OCI-LY1 (cell line): ENCODE data around the gene KANSL1.
A peak's percentile ranks its signal among the peaks of the same experiment; 100 is the strongest.
"Not testable (repeated sequence)": the region's sequence is repeated elsewhere in the genome, so short reads cannot be mapped to it uniquely, and the experiment has no call there.

Experiments
- H2AFZ ChIP-seq: fragments of 200-600 bp; sonication (generic), shearing (Covaris generic); 2 replicates; pipeline ENCODE4 v1.6.0; 2014; ENCODE audit warnings: antibody characterized with exemption, mild to moderate bottlenecking, low read length
- H3F3A ChIP-seq: fragments of 200-600 bp; sonication (generic), shearing (Covaris generic); 2 replicates; pipeline ENCODE4 v1.6.0; 2014; ENCODE audit warnings: mild to moderate bottlenecking, antibody characterized with exemption, low read length, moderate library complexity; ENCODE audit not compliant: insufficient read depth
- H3K27ac ChIP-seq: fragments of 200-600 bp; sonication (generic); 2 replicates; pipeline ENCODE4 v1.5.1; 2014; ENCODE audit warnings: low read length, mixed run types, mild to moderate bottlenecking, low read depth; ENCODE audit not compliant: poor library complexity, severe bottlenecking
- H3K27me3 ChIP-seq: fragments of 200-600 bp; sonication (generic); 2 replicates; pipeline ENCODE4 v1.6.0; 2014; ENCODE audit warnings: antibody characterized with exemption, mild to moderate bottlenecking, low read length, moderate library complexity; ENCODE audit not compliant: insufficient read depth
- H3K36me3 ChIP-seq: fragments of 200-600 bp; sonication (generic); 2 replicates; pipeline ENCODE4 v1.6.1; 2014; ENCODE audit warnings: mild to moderate bottlenecking, antibody characterized with exemption, low read length, moderate library complexity, mixed read lengths; ENCODE audit not compliant: insufficient read depth
- H3K4me1 ChIP-seq: fragments of 200-600 bp; sonication (generic); 2 replicates; pipeline ENCODE4 v1.5.1; 2014; ENCODE audit warnings: mild to moderate bottlenecking, low read length, moderate library complexity; ENCODE audit not compliant: insufficient read depth, severe bottlenecking
- H3K4me2 ChIP-seq: fragments of 200-600 bp; sonication (generic), shearing (Covaris generic); 2 replicates; pipeline ENCODE4 v1.6.1; 2014; ENCODE audit warnings: low read length
- H3K4me3 ChIP-seq: fragments of 200-600 bp; sonication (generic); 2 replicates; pipeline ENCODE4 v1.5.1; 2014; ENCODE audit warnings: low read length, low read depth, mild to moderate bottlenecking, mixed read lengths; ENCODE audit not compliant: poor library complexity, severe bottlenecking
- H3K79me2 ChIP-seq: fragments of 200-600 bp; shearing (Covaris generic); 2 replicates; pipeline ENCODE4 v1.6.1; 2016; ENCODE audit warnings: mixed run types, low read length, mixed read lengths; ENCODE audit not compliant: insufficient read depth
- H3K9ac ChIP-seq: fragments of 200-600 bp; sonication (generic), shearing (Covaris generic); 2 replicates; pipeline ENCODE4 v1.6.1; 2014; ENCODE audit warnings: mild to moderate bottlenecking, low read length, mixed read lengths
- H3K9me2 ChIP-seq: fragments of 200-600 bp; sonication (generic), shearing (Covaris generic); 2 replicates; pipeline ENCODE4 v1.6.1; 2014; ENCODE audit warnings: low read depth, mild to moderate bottlenecking, low read length, mixed read lengths
- H3K9me3 ChIP-seq: fragments of 200-600 bp; shearing (Covaris generic); 2 replicates; pipeline ENCODE4 v1.6.1; 2014; ENCODE audit warnings: low read length, mixed read lengths
- H4K20me1 ChIP-seq: fragments of 200-600 bp; sonication (generic), shearing (Covaris generic); 2 replicates; pipeline ENCODE4 v1.6.0; 2016; ENCODE audit warnings: mild to moderate bottlenecking, low read length; ENCODE audit not compliant: insufficient read depth
- CTCF ChIP-seq: fragments of 200-600 bp; sonication (generic), shearing (Covaris generic); IDR thresholded peaks from 2 replicates; pipeline ENCODE4 v1.5.1; 2017; ENCODE audit warnings: mild to moderate bottlenecking, antibody characterized with exemption, low read length, moderate library complexity, mixed read lengths
- EZH2 ChIP-seq: fragments of 200-600 bp; sonication (generic), shearing (Covaris generic); IDR thresholded peaks from 2 replicates; pipeline ENCODE4 v1.8.0; 2017; ENCODE audit warnings: borderline replicate concordance, mixed run types, mild to moderate bottlenecking, antibody characterized with exemption, low read length, moderate library complexity, mixed read lengths

Gene KANSL1

GRCh38 chr17:46186827-46187235 lies 6.4 kb downstream of the KANSL1 start:
- not testable (repeated sequence) for H3K27me3 ChIP-seq, H3K9me2 ChIP-seq, H3K9me3 ChIP-seq, H3K36me3 ChIP-seq, H3K4me3 ChIP-seq, H3K9ac ChIP-seq, H3F3A ChIP-seq, H2AFZ ChIP-seq, H3K27ac ChIP-seq, H4K20me1 ChIP-seq
- peaks cover 100% of the 10 kb centered on the region for H3K79me2 ChIP-seq
- H3K4me2 ChIP-seq, result peak overlapping the region; percentile 17
- peaks cover 84% of the 10 kb centered on the region for H3K4me1 ChIP-seq
- peak; percentile 50 for TF ChIP-seq CTCF

GRCh38 chr17:46184696-46185095 lies 8.5 kb downstream of the KANSL1 start:
- Histone ChIP-seq H3K27ac (peak overlapping the region; percentile 18), H3K27me3 (no peaks in the 10 kb centered on the region), H3K36me3 (no peaks in the 10 kb centered on the region; the same call in 1 of the 2 replicates), H3K4me1 (peaks cover 67% of the 10 kb centered on the region), H2AFZ (no peak overlapping the region), H3K9me2 (no peaks in the 10 kb centered on the region), H4K20me1 (peaks cover 8% of the 10 kb centered on the region; the same call in 1 of the 2 replicates), H3K9me3 (no peaks in the 10 kb centered on the region), H3F3A (0 out of 2 replicates have a peak, but pooled peaks cover 4% of the 10 kb centered on the region), H3K4me3 (no peak overlapping the region), H3K4me2 (peak overlapping the region; percentile 21; the same call in 1 of the 2 replicates), H3K9ac (no peak overlapping the region), H3K79me2 (peaks cover 99% of the 10 kb centered on the region)
- no peak for TF ChIP-seq CTCF
- TF ChIP-seq EZH2, result no peak

- H3K36me3 ChIP-seq, H3K4me2 ChIP-seq, H2AFZ ChIP-seq, H3K9me2 ChIP-seq, H4K20me1 ChIP-seq, H3K9me3 ChIP-seq, H3K4me3 ChIP-seq, H3K27me3 ChIP-seq, H3K27ac ChIP-seq, H3K9ac ChIP-seq, H3F3A ChIP-seq: not testable (repeated sequence)
- peaks cover 65% of the 10 kb centered on the region for H3K4me1 ChIP-seq
- H3K79me2 ChIP-seq, result peaks cover 99% of the 10 kb centered on the region
These were observed 9.8 kb downstream of the KANSL1 start for GRCh38 chr17:46183383-46183782.

GRCh38 chr17:46182961-46183360 lies 10.3 kb downstream of the KANSL1 start:
- Histone ChIP-seq H3K79me2 (peaks cover 99% of the 10 kb centered on the region), H3K4me2 (no peak overlapping the region), H3K4me3 (no peak overlapping the region), H3F3A (0 out of 2 replicates have a peak, but pooled peaks cover 4% of the 10 kb centered on the region), H3K27ac (no peak overlapping the region), H3K9me3 (no peaks in the 10 kb centered on the region), H2AFZ (no peak overlapping the region), H4K20me1 (peaks cover 8% of the 10 kb centered on the region; the same call in 1 of the 2 replicates), H3K27me3 (no peaks in the 10 kb centered on the region), H3K36me3 (peaks cover 6% of the 10 kb centered on the region; the same call in 1 of the 2 replicates), H3K9me2 (no peaks in the 10 kb centered on the region), H3K9ac (no peak overlapping the region), H3K4me1 (peaks cover 61% of the 10 kb centered on the region)
- no peak for TF ChIP-seq EZH2
